ENCODE data around the gene BAIAP2. TPM values are rescaled to one million over a fixed set of nuclear protein-coding genes. Genes with fewer than 3 reads are reported as not detected.
A peak's percentile ranks its signal among the peaks of the same experiment; 100 is the strongest.

Gene BAIAP2, protein sequence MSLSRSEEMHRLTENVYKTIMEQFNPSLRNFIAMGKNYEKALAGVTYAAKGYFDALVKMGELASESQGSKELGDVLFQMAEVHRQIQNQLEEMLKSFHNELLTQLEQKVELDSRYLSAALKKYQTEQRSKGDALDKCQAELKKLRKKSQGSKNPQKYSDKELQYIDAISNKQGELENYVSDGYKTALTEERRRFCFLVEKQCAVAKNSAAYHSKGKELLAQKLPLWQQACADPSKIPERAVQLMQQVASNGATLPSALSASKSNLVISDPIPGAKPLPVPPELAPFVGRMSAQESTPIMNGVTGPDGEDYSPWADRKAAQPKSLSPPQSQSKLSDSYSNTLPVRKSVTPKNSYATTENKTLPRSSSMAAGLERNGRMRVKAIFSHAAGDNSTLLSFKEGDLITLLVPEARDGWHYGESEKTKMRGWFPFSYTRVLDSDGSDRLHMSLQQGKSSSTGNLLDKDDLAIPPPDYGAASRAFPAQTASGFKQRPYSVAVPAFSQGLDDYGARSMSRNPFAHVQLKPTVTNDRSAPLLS
- 20.1 TPM for polyA plus RNA-seq (2013, experiment 1 of 2; ENCODE audit: insufficient read length)
- 22.4 TPM for polyA plus RNA-seq (2013, experiment 2 of 2; ENCODE audit: insufficient read length)

DNA sequence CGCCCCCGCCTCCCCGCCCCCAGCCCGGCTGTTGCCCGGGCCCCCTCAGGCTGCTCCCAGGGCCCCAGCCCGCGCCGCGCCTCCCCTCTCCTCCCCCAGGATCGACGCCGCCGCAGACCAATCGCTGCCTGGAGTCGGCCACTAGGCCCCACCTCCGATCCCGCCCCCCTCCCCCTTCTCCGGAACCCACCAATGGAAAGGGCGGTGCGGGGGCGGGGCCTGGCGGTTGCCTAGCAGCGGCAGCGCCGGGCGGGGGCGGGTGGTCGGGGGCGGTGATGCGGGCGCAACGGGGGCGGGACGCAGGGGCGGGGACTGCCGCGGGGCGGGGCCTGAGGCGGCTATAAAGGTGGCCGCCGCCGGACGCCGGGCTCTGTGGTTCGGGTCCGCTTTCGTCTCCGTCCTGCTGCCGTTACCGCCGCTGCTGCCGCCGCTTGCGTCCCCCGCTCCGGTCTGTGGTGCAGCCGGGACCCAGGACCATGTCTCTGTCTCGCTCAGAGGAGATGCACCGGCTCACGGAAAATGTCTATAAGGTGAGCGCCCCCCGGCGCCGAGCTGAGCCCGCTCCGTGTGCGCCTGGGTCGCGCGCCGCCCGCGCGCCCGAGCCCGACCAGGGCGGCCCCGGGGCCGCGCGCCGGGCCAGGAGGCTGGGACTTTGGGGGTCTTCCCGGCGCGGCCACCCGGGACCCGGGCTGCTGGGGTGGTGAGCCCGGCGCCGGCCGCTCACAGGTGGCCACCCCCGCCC is at the start of gene BAIAP2:
Gene BAIAP2 (plus strand): TSS at position 373 of the 742 bp plus-strand sequence. CDS start 104 bp downstream, at position 477.
- DNase-seq = peak; percentile 94

DNA sequence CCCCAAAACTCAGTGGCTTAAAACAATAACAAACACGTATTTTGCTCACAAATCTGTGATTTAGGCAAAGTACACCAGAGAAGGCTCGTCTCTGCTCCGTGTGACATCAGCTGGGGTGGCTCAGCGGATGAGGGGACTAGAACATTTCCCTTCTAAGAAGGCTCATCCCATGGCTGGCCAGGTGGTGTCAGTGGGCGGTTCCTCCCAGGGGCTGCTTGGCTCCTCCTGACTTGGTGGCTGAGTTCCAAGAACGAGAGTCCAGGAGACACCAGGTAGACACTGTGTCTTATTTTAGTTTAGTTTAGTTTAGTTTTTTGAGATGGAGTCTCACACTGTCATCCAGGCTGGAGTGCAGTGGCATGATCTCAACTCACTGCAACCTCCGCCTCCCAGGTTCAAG is 48.9 kb upstream of the BAIAP2 start:
- no peak for DNase-seq

DNA sequence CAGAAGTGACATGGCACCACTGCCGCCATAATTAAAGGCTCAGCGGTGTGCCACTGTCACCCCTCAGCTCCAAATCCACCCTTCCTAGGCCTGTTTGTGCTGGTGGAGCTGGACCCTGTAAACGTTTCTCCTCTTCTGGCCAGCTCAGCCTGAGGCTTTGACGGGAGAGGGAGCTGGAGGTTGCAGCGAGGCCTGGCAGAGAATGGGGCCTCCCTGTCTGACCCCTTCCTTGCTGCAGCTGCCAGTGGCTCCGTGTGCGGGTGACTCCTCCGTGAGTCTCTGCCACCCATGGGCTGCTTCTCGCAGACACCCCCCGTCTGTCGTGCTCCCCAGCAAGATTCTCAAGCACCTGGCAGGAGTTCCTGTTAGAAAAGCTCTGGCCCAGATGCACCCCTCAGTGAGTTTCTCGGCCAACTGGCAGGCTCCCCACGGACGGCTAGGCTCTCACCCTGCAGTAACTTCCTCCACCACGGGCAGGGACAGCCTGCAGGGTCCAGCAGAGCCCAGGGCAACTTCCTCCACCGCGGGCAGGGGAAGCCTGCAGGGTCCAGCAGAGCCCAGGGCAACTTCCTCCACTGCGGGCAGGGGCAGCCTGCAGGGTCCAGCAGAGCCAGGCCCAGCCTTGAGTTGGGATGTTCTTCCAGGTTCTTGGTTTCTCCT is 48.0 kb upstream of the BAIAP2 start:
- no peak for DNase-seq

DNA sequence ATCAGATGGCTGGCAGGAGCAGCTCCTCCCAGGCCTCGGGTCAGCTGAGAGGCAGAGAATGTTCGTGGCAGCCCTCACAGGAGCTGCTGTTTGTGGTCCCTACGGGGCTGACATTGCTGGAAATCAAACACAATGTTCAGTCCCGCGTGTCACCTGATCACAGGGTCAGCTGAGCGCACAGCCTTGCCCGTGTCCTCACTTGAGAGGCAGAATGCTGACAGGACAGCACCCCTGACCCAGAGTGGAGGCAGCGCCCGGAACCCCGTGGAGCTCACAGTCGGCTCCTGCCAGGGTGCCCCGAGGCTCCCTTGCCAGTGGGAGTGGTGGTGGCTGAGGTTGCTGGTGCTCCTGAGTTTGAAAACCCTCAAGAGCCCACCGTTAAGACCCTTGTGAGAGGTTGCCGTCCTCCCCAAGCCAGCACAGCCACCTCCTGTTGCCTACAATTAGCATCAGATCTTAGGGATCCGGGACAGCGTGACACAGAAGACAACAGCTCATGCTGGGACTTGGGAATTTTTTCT is 47.0 kb upstream of the BAIAP2 start:
- DNase-seq = no peak

DNA sequence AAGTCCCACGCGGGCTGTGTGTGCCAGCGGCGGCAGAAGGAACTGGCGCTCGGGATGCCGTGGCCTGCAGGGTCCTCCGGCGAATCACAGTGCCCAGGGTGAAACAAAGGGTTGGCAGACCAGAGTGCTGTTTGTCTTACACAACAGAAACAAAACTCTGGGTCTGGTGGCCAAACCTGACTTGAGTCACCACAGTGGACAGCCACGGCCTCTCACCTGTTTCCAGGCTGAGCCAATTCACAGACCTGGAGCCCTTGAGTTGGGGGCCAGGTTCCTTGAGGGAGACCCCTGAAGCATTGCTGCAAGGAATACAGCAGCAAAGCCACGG is 45.4 kb upstream of the BAIAP2 start:
- DNase-seq = no peak

DNA sequence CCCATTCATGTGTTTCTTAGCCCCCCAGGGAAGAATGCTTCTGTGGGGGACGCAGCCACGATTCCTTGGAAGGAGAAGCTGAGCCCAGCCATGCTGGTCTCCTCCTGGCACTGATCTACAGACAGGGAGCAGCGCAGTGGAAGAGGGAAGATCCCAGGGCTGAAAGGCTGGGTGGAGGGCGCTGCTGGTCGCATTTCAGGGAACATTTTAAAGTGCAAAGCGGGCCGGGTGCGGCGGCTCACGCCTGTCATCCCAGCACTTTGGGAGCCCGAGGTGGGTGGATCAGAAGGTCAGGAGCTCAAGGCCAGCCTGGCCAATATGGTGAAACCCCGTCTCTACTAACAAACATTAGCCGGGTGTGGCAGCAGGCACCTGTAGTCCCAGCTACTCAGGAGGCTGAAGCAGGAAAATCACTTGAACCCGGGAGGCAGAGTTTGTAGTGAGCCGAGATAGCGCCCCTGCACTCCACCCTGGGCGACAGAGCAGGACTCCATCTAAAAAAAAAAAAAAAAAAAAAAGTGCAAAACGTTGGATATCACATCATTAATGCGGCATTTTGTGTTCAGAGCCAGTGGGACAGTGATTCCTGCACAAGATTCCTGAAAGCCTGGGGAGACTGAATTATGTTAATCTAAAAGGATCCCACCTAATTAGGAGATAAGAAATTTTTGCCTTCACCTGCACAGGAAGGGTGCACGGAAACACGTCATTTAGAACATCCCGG is 43.9 kb upstream of the BAIAP2 start:
- DNase-seq = no peak

DNA sequence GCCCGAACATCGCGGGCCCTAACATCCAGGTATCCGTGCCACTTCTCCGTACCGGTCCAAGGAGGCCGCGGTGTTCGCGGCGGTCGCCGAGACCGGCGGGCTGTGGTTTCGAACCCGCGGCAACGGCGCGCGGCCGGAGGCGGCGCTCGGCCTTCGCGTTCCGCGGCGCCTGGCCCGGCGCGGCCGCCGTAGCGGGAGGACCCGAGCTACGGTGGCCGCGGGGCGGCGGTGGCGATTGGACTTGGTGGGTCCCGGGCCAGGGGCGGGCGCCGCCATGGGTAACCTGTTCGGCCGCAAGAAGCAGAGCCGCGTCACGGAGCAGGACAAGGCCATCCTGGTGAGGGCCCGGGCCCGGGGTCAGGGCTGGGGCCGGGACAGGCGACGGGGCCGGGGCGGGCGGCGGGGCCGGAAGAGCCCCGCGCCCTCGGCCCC is 43.3 kb upstream of the BAIAP2 start, which contains the start of gene CHMP6:
Gene CHMP6 (plus strand): TSS at position 197 of the 432 bp plus-strand sequence. CDS start 78 bp downstream, at position 275.
- peak; percentile 83 for DNase-seq

DNA sequence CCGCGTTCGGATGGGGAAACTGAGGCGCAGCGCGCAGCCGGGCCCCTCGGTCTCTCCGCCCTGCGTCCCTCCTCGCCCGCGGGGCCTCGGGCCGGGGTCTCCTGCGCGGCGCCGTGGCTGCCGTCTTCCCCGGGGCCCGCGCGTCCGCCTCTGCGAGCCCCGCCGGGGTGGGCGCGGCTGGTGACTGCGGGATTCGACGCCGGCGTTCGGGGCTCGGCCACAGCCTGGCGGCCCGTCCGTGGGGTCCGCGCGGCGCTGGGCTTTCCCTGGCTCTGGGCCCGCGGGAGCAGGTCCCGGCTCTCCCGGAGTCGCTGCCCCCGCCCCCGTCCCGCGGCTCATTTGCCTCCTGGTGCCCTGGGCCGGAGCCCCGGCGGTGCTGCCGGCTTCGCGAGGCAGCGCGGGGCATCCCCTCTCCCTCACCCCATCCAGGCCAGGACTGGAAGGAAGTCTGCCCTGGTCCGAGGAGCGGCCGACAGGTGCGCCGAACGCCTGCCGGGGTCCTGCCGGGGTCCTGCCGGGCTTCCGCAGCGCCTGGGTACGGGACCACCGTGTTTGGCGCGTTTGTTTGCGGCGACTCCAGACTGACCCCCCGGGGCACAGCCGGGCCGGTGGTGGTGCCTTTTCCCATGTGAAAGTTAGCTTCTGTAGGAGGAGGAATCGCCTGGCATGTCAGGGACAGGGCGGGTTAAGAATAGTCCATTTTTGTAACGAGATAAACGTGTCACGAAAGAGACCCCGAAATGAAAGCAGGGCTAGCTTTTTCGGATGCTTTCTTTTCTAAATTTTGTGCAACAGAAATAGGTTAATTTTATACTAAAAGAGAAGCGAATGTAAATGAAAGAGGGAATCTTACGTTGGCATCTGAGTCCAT is 42.6 kb upstream of the BAIAP2 start:
- no peak for DNase-seq

DNA sequence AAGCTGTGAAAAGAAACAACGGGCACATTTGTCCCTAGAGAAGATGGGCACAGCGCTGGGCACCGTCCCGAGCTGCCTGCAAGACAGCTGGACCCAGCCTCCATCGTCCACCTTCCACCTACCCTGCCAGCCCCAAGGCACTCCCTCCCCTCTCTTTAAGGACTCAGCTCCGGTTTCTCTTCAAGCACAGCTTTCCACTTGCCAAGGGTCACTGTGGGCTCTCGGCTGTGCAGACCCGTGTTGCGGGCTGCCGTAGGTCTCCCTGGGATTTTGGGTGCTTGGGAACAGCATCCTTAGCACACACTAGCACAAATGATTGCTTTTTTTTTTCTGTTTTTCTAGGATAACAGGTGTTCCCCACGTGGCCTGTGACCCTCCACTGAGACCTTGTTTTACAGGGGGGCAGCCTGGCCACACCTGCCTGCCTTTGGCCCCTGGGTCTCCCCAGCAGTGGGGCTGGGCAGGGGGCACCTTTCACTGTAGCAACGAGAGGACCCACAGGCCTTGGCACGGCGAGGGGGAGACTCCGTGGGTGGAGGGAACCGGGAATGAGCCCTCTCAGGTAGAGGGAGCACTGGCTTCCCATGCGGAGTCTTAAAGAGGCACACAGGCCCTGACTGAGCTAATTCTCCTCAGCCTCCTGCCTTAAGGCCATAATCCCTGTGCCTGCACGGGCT is 41.9 kb upstream of the BAIAP2 start:
- no peak for DNase-seq

DNA sequence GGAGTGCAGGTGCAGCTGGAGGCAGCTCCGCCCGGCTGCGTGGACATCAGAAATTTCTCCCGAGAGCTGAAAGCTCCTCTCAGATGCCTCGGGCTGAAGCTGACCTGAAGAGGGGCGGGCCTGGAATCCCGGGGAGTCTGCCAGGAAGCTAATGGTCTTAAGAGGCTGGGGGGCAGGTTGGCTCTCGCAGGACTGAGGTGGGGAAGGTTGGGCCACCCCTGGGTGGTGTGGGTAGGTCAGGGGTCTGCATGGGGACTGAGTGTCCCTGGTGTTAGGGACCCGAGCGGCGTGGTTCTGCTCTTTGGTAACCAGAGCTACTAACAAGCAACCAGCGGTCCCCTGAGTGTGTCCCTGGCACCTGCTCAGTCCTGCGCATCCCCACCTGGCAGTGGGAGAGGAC is 39.8 kb upstream of the BAIAP2 start:
- DNase-seq = no peak

DNA sequence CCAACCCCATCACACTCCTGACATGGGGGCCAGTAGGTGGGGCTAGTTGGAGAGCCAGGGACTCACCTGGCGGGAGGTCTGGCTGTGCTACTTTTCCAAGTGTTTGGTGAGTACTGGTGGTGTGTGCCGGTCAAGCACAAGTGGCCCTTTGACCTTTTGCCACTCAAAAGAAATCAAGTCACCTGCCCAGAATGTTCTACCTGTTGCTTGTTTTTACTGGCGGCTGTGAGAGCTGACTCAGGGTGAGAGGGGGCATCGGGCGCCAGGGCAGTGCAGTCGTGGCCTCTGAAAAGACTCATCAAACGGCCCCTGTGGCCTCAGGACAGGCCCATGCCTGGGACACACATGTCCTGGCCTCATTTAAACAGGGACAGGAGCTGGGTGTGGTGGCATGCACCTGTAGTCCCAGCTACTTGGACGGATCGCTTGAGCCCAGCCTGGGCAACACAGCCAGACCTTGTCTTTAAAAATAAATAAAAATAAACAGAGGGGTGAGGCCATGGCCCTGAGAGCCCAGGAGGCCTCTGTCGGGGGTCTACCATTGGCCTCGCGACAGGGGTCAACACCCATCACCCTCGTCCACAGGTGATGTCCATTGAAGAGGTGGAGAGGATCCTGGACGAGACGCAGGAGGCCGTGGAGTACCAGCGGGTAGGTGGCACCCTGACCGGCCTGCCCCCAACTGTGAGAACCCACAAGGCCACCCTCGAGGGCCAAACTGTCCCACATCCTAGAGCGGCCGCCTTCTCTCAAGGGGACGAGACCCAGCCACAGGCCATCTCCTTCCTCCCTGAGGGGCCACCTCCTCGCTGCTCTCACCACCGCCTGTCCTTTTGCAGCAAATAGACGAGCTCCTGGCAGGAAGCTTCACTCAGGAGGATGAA is 38.3 kb upstream of the BAIAP2 start:
- no peak for DNase-seq

DNA sequence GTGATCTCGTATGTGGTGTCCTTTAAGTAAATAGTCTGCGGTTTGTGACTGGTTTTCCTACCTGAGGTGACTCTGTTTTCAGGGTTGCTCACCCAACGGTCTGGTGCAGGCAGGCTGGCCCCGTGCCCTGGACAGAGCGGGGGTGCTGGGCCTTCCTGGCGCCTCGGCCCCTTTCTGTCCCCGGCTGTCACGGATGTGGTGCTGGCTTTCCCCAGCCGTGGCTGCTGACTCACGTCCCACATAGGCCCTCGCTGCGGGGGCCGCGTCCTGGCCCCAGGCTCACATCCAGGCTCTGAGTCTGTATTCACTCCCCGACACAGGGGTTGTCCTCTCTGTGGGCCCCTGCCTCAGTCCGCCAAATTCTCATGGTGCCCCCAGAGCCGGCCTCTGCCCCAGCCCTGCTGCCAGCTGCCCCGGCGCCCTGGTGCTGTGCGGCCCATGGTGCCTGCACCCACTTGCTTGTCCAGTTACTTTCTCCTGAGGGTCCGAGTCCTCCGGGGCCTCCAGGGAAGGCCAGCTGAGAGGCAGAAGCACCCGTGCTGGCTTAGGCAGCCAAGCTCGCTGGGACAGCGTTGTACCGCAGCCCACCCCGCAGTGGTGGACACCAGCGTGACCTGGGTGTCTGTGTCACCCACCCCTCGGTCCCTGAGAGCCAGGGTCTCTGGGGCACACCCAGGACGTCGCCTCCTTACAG is 37.4 kb upstream of the BAIAP2 start:
- DNase-seq = no peak

DNA sequence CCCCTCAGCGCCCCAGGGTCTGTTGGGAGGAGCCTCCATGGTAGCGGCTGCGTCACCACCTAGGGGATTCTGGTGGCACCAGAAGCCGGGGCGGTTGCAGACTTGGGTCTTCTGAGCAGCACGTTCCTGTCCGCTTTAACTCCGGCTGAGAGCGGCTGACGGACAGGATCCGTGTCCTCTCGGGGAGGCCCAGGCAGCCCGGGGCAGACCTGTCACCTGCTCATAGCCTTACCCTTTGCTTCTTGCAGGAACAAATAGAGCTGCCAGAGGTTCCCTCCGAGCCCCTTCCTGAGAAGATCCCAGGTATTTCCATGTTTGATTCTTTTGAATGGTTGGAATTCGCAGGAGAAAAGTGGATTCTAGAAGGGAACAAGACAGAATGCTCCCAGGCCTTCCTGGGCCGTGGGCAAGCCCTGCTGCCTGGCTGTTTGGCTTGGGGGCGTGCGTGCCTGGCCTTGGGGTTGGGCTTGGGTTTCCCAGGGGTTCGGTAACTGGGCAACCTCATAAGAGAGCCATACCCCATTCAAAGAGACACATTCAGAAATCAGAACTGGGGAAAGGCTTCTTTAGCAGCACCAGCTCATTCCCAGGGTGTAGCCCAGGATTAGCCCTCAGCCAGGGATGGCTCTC is 36.7 kb upstream of the BAIAP2 start:
- DNase-seq = no peak

DNA sequence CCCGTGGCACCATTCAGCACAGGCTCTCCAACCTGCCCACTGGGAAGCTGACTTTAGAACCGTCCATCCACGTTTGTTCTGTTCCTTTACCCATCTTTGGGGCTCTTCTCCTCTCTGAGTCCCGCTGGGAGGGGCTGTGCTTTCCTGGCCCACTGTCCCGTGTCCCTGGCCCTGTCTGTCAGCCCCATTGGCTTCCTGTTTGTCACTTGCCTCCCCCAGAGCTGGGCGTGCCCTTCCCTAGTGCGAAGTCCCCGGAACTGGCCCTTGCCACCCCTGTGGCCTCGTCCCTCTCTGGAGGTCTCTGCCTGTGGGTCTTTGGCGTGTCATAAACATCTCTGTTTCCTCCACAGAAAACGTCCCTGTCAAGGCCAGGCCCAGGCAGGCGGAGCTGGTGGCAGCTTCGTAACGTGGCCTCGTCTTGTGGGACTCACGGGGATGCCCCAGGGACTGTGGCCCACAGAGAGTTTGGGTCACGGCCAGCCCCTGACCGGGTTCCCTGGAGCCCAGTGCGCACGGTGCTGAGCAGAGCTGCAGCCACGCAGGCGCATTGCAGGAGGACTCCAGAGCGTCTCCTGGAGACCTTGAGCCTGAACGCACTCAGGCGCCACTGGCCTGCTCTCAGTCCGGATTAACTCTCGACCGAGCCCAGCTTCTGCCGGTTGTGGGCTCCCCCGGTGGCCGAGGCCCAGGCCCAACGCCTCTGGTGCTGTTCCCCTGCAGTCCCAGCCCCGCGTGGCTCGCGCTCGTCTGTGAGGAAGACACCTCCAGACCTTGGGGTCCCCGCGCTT is 36.0 kb upstream of the BAIAP2 start:
- no peak for DNase-seq

DNA sequence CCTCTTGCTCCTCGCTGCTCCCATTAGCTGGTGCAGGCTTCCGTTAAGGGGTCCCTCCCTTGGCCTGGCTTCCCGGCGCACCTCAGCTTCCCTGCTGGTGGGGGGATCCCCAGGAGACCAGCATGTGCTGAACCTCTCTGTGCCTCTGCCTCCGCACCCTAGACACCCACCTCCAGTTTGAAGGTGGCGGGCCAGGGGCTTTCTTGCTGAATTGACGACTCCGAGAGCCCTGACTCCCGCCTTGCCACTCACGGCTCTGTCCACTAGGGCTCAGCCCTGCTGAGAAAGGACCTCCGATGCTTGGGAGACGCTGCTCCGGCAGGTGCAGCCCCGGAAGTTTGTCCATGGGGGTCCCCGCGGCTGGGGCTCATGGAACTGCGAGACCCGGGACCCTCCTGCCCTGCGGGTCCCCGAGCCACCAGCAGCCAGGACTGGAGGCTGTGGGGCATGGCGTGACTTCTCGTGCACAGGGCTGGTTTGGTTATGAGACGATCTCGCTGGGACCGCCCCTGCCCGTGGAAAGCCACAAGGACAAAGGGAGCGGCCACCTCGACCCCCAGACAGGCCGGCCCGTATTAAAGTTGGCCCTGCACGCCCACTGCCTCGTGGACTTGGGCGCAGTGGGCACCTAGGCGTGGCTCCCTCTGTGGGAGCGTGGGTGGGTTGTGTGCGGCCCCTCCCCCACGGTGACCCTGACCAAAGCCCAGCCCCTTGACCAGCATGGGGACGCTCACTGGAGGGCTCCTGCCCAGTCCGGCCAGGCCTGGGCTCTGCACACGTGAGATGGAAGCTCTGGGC is 35.2 kb upstream of the BAIAP2 start:
- DNase-seq = no peak

DNA sequence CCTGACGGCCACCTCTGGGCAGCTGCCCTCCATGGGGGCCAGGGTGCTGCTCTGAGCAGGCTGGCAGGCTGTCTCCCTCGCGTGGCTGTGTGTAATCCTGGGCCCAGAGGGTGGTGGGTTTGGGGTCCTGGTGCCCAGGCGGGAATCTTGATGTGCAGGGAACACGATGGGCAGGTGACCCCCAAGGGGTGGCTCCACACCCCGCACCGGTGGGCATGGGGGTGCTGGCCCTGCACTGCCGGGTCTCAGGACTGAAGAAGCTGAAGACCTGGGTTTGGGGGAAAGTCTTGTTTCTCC is 34.7 kb upstream of the BAIAP2 start:
- DNase-seq = no peak

All from fibroblast of skin of abdomen (primary cell).